ENCODE results near the gene PSMC4.

GRCh38 chr19:39987596-39987995, 16.6 kb downstream of the PSMC4 start:
- TF ChIP-seq CTCF (IDR thresholded peaks at IDR 0.05) (no peak), POLR2A (IDR thresholded peaks at IDR 0.05) (no peak)
